ENCODE data around the gene SLAMF1.
"Not testable (repeated sequence)": the region's sequence is repeated elsewhere in the genome, so short reads cannot be mapped to it uniquely, and the experiment has no call there.

GRCh38 chr1:160627677-160628289 lies 19.1 kb downstream of the SLAMF1 start:
- not testable (repeated sequence) for TF ChIP-seq CTCF, EP300, POLR2A (IDR thresholded peaks at IDR 0.05)

All from upper lobe of left lung (tissue), 4 donors.